ENCODE measurements around the gene UBALD2.
"Not testable (repeated sequence)": the region's sequence is repeated elsewhere in the genome, so short reads cannot be mapped to it uniquely, and the experiment has no call there.

UBALD2 gene

GRCh38 chr17:76278268-76278908 lies 13.2 kb downstream of the UBALD2 start:
- DNase-seq (ENCODE audit: low read depth): no peak

GRCh38 chr17:76278952-76279741 lies 14.0 kb downstream of the UBALD2 start:
- DNase-seq (ENCODE audit: low read depth): peak; percentile 82

GRCh38 chr17:76279742-76280287 lies 14.7 kb downstream of the UBALD2 start:
- DNase-seq (ENCODE audit: low read depth): no peak

GRCh38 chr17:76280650-76281049 lies 15.5 kb downstream of the UBALD2 start:
- no peak for DNase-seq (ENCODE audit: low read depth)

- DNase-seq (ENCODE audit: low read depth): no peak
These were observed 16.6 kb downstream of the UBALD2 start for GRCh38 chr17:76281573-76282371.

- DNase-seq (ENCODE audit: low read depth): no peak
These were observed 27.4 kb downstream of the UBALD2 start for GRCh38 chr17:76292567-76292966.

- no peak for DNase-seq (ENCODE audit: low read depth)
These were observed 28.0 kb downstream of the UBALD2 start for GRCh38 chr17:76293106-76293505.

- DNase-seq (ENCODE audit: low read depth): no peak
These were observed 31.0 kb downstream of the UBALD2 start for GRCh38 chr17:76296186-76296585.

- DNase-seq (ENCODE audit: low read depth): no peak
These were observed 31.7 kb downstream of the UBALD2 start for GRCh38 chr17:76296889-76297288.

- DNase-seq (ENCODE audit: low read depth): no peak
These were observed 32.3 kb downstream of the UBALD2 start for GRCh38 chr17:76297436-76297835.

- DNase-seq (ENCODE audit: low read depth): no peak
These were observed 39.3 kb downstream of the UBALD2 start for GRCh38 chr17:76304226-76305134.

- DNase-seq (ENCODE audit: low read depth): not testable (repeated sequence)
These were observed 39.9 kb downstream of the UBALD2 start for GRCh38 chr17:76305135-76305454.

- DNase-seq (ENCODE audit: low read depth): no peak
These were observed 42.3 kb downstream of the UBALD2 start for GRCh38 chr17:76307299-76307965.

GRCh38 chr17:76307966-76308338 lies 42.8 kb downstream of the UBALD2 start, which contains the start of gene QRICH2:
TSS of gene QRICH2 (minus strand) at chr17:76308276. CDS start at chr17:76307998, 278 bp downstream.
- DNase-seq (ENCODE audit: low read depth): no peak

GRCh38 chr17:76309461-76309860 lies 44.3 kb downstream of the UBALD2 start:
- no peak for DNase-seq (ENCODE audit: low read depth)

GRCh38 chr17:76312735-76313134 lies 47.6 kb downstream of the UBALD2 start:
- DNase-seq (ENCODE audit: low read depth): no peak

GRCh38 chr17:76314392-76315227 lies 49.5 kb downstream of the UBALD2 start:
- no peak for DNase-seq (ENCODE audit: low read depth)

- no peak for DNase-seq (ENCODE audit: low read depth)
These were observed 52.4 kb downstream of the UBALD2 start for GRCh38 chr17:76317535-76317934.

GRCh38 chr17:76318586-76318985 lies 53.4 kb downstream of the UBALD2 start:
- no peak for DNase-seq (ENCODE audit: low read depth)

All from activated T-helper 9 cell treated with anti-CD3 and anti-CD28 coated beads, Interleukin-2, amount 50 U/mL, for 16 hours (primary cell).